Activated CD4-positive, alpha-beta T cell treated with anti-CD3 and anti-CD28 coated beads for 36 hours (primary cell): ENCODE data around the gene PDE6G. TPM values are rescaled to one million over a fixed set of nuclear protein-coding genes. Genes with fewer than 3 reads are reported as not detected.
A peak's percentile ranks its signal among the peaks of the same experiment; 100 is the strongest.

Experiments used
- ATAC-seq: fragments of 200-7000 bp; cut with Tn5 transposase; one replicate; pipeline ENCODE4 v1.10.0; 2021; ENCODE audit warnings: mild to moderate bottlenecking, moderate library complexity
- CTCF ChIA-PET: fragments of 350-600 bp; sonication (Branson Sonifier 250); formaldehyde crosslinking; loops from one replicate; lab custom pipeline; 2021; ENCODE audit warnings: antibody characterized with exemption; lab: Charles Lee
- POLR2A ChIA-PET: fragments of 350-600 bp; sonication (Branson Sonifier 250); formaldehyde crosslinking; loops from one replicate; lab custom pipeline; 2021; ENCODE audit warnings: antibody characterized with exemption, inconsistent platforms; lab: Charles Lee
- DNase-seq: peaks from one replicate; pipeline ENCODE4 v3.0.0-alpha.2; 2020
- H3K27ac Mint-ChIP-seq: one replicate; pipeline ENCODE4 v1.8.0; 2021; ENCODE audit warnings: mixed read lengths
- H3K27me3 Mint-ChIP-seq: one replicate; pipeline ENCODE4 v1.8.0; 2021; ENCODE audit warnings: mixed read lengths
- H3K36me3 Mint-ChIP-seq: one replicate; pipeline ENCODE4 v1.8.0; 2021; ENCODE audit warnings: low read depth, mixed read lengths
- H3K4me1 Mint-ChIP-seq: one replicate; pipeline ENCODE4 v1.8.0; 2021; ENCODE audit warnings: mixed read lengths
- H3K4me3 Mint-ChIP-seq: one replicate; pipeline ENCODE4 v1.8.0; 2021; ENCODE audit warnings: mild to moderate bottlenecking, moderate library complexity, mixed read lengths
- H3K9me3 Mint-ChIP-seq: one replicate; pipeline ENCODE4 v1.8.0; 2021; ENCODE audit warnings: low read depth, mixed read lengths
- intact Hi-C, 2 experiments: fragments of 100-400 bp; cut with DNase I in 1 of 2; cut with micrococcal nuclease in 1 of 2; formaldehyde crosslinking; loops; one replicate each; pipeline versions ENCODE4 v1.14.2 to v1.15.1; 2022 to 2024; cut with DNase I, micrococcal nuclease
- total RNA-seq, 2 experiments: library from RNA; stranded (reverse); gene quantifications; one replicate each; pipeline ENCODE4 v1.2.3, GENCODE V29; 2021

The PDE6G gene
- 1 to 10 TPM; 1.4 to 2.5 TPM for total RNA-seq

DNA sequence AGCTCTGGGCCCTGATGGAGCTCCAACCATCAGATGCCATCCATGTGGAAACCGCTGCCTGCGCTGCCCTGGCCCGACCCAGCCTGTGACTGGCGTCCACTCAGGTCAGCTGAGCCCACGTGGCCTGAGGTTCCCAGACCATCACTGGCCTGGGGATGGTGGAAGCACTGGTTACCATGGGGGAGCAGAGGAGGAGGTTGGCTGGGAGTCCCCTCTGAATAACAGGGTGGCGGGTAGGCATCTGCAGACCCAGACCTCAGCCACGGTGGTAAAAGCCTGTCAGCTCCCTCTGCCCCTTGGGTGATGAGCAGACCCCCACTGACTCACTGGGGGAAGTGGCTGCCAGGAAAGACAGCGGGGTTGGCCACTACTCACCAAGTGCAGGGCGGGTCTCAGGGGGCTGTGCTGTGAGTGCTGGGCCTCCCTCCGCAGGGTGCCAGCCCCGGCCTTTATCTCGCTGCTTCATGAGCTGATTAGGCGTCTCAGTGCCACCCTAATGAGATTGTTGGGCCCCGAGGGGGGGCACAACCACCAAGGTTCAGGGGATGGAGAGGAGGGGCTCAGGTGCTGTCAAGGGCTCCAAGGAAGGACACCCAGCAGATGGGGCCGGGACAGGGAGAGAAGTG lies at the start of gene PDE6G:
Gene PDE6G, minus strand, starts transcription at position 425 of the 626 bp plus-strand sequence. CDS start 3,237 bp downstream, outside the sequence.
- intact Hi-C loops: no loop called here
- H3K4me3 Mint-ChIP-seq: no peak within 1 kb of the TSS
- no peak for DNase-seq
- peaks cover 9% of the 10 kb centered on the region for H3K27me3 Mint-ChIP-seq
- CTCF ChIA-PET: interaction anchor here (0.5 kb wide), 1 partner anchor 348 kb away, joined by 3 read pairs; no protein-coding TSS in a partner anchor
- no peak within 1 kb of the TSS for H3K27ac Mint-ChIP-seq
- no peak for ATAC-seq
- POLR2A ChIA-PET: no interaction called here
- H3K36me3 Mint-ChIP-seq: peaks cover 2% of the 10 kb centered on the region
- peaks cover 16% of the 10 kb centered on the region for H3K4me1 Mint-ChIP-seq
- H3K9me3 Mint-ChIP-seq: no peaks in the 10 kb centered on the region

DNA sequence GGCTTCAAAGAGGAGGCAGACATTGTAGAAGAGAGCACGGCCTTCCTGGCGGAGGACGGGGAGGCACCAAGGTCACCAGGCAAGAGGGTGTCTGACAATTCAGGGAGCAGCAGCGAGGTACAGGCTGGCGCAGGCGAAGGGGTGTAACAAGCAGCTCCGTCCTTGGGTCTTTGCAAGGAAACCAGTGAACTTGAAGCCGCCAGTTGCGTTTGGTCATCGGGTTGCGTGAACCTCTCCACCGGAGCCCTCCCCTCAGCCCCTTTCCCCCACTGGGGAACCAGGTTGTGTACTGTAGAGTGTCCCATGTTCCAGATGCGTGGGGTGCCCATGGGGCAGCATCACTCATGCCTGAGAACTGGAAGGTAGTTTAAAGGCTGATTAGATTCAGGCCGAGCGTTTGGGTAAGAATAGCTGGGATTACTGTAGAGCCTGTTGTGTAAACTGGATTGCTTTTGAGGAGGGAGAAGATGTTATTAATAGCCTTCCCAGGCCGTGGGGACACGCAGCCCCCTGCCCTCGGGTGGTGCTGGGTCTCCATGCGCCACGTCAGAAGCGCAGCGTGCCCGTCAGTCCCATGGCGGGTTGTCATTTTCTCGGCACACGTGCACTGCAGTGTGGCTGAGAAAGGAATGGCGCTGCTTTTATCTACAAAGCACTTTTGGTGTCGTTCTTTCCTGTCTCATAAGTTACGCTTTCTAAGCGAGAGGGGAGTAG lies 49.3 kb upstream of the PDE6G start:
- Mint-ChIP-seq H3K27ac (peak overlapping the region; percentile 47), H3K9me3 (no peaks in the 10 kb centered on the region), H3K4me1 (peaks cover 32% of the 10 kb centered on the region), H3K36me3 (peaks cover 44% of the 10 kb centered on the region), H3K27me3 (no peaks in the 10 kb centered on the region), H3K4me3 (peak overlapping the region; percentile 15)
- POLR2A ChIA-PET: no interaction called here
- DNase-seq: no peak
- CTCF ChIA-PET: no interaction called here
- intact Hi-C loops: no loop called here
- ATAC-seq: no peak

DNA sequence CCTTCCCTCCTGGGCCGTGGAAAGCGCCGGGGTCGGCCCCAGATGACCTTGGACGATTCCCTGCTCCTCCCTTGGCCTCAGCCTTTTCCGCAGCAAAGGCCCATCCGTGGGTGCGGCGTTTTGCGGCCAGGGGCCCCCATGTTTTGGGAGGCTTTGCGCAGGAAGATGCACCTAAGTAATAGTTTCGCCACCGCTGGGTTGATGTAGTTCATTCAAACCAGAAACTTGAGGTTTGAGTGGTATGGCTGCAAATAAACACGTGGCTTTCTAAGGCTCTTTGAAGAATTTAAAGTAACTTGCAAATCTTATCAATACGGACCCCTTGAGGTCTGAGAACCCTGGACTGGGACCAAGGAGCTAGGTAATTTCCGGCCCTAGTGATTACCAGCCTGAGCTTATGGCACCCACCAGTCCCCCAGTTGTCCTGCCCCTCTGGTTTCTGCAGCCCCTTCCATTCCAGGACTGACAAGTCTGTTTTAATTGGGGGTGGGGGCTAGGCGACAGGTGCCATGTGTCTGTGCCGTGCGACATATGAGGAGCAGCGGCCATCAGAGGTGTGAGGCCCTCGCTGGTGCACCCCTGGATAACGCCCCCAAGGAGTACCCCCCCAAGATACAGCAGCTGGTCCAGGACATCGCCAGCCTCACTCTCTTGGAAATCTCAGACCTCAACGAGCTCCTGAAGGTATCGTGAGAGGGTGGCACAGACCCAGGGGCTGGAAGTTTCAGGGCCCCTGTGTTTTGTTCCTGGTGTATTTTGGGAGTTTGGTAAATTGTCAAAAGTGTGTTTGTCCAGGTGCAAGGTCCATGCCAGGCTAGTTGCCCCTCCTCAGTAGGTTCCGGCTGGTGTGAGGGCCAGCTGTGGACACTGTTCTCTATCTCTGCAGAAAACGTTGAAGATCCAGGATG lies 47.7 kb upstream of the PDE6G start:
- ATAC-seq: no peak
- H3K4me1 Mint-ChIP-seq: peaks cover 24% of the 10 kb centered on the region
- H3K27me3 Mint-ChIP-seq: no peaks in the 10 kb centered on the region
- CTCF ChIA-PET: interaction anchor here (0.6 to 1.2 kb wide), 2 partner anchors 20 to 596 kb away, joined by 4 to 5 read pairs; partner anchors contain the start of genes ARL16 and HGS
- POLR2A ChIA-PET: interaction anchor here (0.6 to 2.8 kb wide), 7 partner anchors 9 to 333 kb away, joined by 3 to 24 read pairs (median 4); partner anchors contain the start of genes ARL16, CCDC137, FAAP100 and HGS
- peak overlapping the region; percentile 86 for H3K4me3 Mint-ChIP-seq
- DNase-seq: peak; percentile 46
- no peaks in the 10 kb centered on the region for H3K9me3 Mint-ChIP-seq
- H3K36me3 Mint-ChIP-seq: peaks cover 46% of the 10 kb centered on the region
- H3K27ac Mint-ChIP-seq: peak overlapping the region; percentile 74
- intact Hi-C loops: loop anchor here (1.0 to 5.0 kb wide), 12 partner anchors 7 to 333 kb away; partner anchors contain the start of genes CCDC137 (in 2 of the 2), OXLD1 (in 2 of the 2), ALYREF (in 1 of the 2) and ANAPC11 (in 1 of the 2)

DNA sequence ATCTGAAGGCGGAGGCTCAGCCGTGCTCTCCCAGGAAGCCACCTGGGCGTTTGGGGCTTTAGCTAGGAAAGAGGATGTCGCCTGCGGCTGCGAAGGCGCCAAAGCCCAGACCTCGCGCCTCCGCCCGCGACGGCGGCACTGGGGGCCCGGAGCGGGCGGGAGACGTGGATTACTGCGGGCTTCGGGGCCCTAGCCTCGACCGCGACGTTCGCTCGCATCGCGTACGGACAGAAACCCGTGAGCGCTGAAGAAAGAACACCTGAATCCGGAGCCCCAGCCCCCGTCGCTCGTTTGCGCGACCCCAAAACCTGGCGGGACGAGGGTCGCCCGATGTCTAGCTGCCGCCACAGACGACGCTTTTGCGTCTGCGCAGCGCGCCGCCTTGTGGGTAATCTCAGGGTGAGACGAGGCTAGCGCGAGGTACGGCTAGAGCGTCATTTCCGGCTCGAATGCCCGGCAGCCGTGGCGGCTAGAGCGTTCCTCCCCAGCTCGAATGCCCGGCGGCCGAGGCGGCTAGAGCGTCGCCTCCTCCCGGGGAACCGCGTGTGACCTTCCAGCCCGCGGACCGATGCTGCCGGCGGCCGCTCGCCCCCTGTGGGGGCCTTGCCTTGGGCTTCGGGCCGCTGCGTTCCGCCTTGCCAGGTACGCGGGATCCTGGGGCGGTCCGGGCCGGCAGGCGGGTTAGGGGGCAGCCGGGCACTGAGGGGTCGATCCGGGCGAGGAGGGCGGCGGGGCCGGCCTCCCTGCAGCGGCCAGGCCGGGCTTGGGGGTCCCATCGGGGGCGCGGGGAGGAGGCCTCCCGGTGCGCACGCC lies 46.8 kb upstream of the PDE6G start, which contains the start of gene MRPL12:
Gene MRPL12, plus strand, starts transcription at position 434 of the 813 bp plus-strand sequence. Its CDS starts 135 bp downstream, at position 569.
- Mint-ChIP-seq H3K36me3 (peaks cover 52% of the 10 kb centered on the region), H3K4me1 (peaks cover 24% of the 10 kb centered on the region), H3K27me3 (no peaks in the 10 kb centered on the region), H3K4me3 (peak within 1 kb of the TSS; percentile 86), H3K9me3 (no peaks in the 10 kb centered on the region), H3K27ac (peak within 1 kb of the TSS; percentile 97)
- peak; percentile 95 for DNase-seq
- CTCF ChIA-PET: interaction anchor here (0.6 to 1.2 kb wide), 2 partner anchors 20 to 597 kb away, joined by 4 to 5 read pairs; partner anchors contain the start of genes ARL16 and HGS
- peak; percentile 89 for ATAC-seq
- POLR2A ChIA-PET: interaction anchor here (0.6 to 2.8 kb wide), 8 partner anchors 9 to 159 kb away, joined by 3 to 24 read pairs (median 4); partner anchors contain the start of genes ARL16, CCDC137, FAAP100 and HGS
- intact Hi-C loops: loop anchor here (1.0 to 5.0 kb wide), 12 partner anchors 8 to 334 kb away; partner anchors contain the start of genes CCDC137 (in 2 of the 2), OXLD1 (in 2 of the 2), ALYREF (in 1 of the 2) and ANAPC11 (in 1 of the 2)

DNA sequence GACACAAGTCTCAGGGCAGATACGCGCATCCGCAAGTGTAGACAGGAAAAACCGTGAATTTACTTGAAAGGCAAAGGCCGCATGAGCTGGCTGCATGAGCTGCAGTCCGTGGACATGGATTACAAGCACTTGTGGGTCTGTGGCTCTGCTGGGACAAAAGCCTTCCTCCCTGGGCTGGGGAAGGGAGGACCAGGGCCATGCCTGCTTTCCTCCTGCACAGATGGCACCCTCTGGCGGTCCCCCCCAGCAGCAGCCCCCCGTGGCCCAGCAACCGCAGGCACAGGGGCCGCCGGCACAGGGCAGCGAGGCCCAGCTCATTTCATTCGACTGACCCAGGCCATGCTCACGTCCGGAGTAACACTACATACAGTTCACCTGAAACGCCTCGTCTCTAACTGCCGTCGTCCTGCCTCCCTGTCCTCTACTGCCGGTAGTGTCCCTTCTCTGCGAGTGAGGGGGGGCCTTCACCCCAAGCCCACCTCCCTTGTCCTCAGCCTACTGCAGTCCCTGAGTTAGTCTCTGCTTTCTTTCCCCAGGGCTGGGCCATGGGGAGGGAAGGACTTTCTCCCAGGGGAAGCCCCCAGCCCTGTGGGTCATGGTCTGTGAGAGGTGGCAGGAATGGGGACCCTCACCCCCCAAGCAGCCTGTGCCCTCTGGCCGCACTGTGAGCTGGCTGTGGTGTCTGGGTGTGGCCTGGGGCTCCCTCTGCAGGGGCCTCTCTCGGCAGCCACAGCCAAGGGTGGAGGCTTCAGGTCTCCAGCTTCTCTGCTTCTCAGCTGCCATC lies 45.1 kb upstream of the PDE6G start:
- H3K4me3 Mint-ChIP-seq: peak overlapping the region; percentile 86
- H3K4me1 Mint-ChIP-seq: peaks cover 24% of the 10 kb centered on the region
- intact Hi-C loops: loop anchor here (2.0 to 5.0 kb wide), 3 partner anchors 34 to 189 kb away; partner anchors contain the start of genes ALYREF (in 1 of the 2), ANAPC11 (in 1 of the 2), CCDC137 (in 1 of the 2) and NPLOC4 (in 1 of the 2)
- H3K27ac Mint-ChIP-seq: peak overlapping the region; percentile 97
- H3K9me3 Mint-ChIP-seq: no peaks in the 10 kb centered on the region
- H3K36me3 Mint-ChIP-seq: peaks cover 53% of the 10 kb centered on the region
- ChIA-PET CTCF (no interaction called here), POLR2A (interaction anchor here (1.4 to 2.8 kb wide), 3 partner anchors 11 to 36 kb away, joined by 6 to 24 read pairs (median 10); partner anchors contain the start of genes ARL16, HGS and SLC25A10)
- no peaks in the 10 kb centered on the region for H3K27me3 Mint-ChIP-seq
- peak; percentile 48 for DNase-seq
- ATAC-seq: peak; percentile 30

DNA sequence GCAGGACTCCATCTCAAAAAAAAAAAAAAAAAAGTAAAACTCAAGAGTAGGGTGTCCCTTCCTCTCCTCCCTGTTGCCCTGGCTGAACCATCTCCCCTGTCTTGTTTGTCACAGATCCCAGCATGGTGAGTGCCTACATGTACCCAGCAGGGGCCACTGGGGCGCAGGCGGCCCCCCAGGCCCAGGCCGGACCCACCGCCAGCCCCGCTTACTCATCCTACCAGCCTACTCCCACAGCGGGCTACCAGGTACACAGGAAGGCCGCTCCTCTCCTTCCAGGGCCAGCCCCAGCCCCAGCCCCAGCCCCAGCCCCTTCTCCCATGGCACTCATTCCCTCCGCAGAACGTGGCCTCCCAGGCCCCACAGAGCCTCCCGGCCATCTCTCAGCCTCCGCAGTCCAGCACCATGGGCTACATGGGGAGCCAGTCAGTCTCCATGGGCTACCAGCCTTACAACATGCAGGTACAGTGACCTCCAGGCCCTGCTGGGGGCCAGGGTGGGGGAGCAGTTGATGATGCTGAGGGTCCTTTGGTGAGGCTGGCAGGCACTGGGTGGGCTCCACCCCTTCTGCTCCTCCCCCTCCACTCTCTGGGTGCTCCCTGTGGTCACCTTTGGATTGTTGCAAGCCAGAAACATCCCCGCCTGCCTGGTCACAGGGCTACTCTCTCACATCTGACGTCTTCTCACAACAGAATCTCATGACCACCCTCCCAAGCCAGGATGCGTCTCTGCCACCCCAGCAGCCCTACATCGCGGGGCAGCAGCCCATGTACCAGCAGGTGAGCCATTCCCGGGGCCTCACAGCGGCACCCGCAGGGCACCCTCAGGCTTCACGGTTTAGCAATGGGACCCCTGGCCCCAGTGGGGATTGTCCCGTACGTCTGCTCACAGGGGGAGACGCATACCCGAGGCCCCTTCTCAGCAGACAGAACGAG lies 44.3 kb upstream of the PDE6G start:
- DNase-seq: no peak
- H3K27ac Mint-ChIP-seq: peak overlapping the region; percentile 29
- CTCF ChIA-PET: interaction anchor here (0.6 kb wide), 1 partner anchor 1145 kb away, joined by 4 read pairs; no protein-coding TSS in a partner anchor
- peak overlapping the region; percentile 86 for H3K4me3 Mint-ChIP-seq
- POLR2A ChIA-PET: interaction anchor here (0.7 to 2.8 kb wide), 2 partner anchors 17 to 79 kb away, joined by 4 to 24 read pairs; partner anchors contain the start of genes ARL16 and HGS
- H3K27me3 Mint-ChIP-seq: no peaks in the 10 kb centered on the region
- no peaks in the 10 kb centered on the region for H3K9me3 Mint-ChIP-seq
- no peak for ATAC-seq
- H3K36me3 Mint-ChIP-seq: peaks cover 46% of the 10 kb centered on the region
- H3K4me1 Mint-ChIP-seq: peaks cover 20% of the 10 kb centered on the region
- intact Hi-C loops: loop anchor here in 1 of 2 experiments (5.0 kb wide), 1 partner anchor 33 kb away; the partner anchor contains the start of genes CCDC137 and OXLD1

DNA sequence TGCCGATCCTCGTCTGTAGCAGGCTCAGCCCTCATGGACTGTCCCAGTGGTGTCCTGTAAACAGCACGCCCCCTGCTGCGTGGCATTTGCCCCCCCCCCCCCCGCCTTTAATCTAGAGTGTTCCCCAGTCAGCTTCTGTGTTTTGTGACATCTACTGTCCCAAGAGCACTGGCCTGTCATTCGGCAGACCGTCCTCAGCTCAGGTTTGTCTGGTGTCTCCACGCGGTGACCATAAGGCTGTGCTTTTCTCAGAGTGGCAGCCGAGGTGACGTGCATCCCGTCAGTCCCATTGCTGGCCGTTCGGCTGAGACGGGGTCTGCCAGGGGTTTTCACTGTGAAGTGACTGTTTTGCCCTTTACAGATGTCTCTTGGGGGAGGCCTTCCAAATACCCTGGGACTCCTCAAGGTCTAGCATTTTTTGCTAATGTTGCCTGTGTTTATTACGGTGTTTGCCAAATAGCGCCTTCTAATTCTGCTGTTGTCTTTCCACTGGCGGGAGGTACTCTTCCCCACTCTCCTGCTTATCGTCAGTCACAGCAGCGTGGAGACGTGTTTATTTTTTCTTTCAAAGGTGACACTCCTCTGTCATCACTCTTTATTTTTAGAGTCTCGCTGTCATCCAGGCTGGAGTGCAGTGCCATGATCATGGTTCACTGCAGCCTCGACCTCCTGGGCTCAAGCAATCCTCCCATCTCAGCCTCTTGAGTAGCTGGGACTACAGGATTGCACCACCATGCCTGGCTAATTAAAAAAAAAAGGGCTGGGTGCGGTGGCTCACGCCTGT lies 41.1 kb upstream of the PDE6G start:
- peaks cover 31% of the 10 kb centered on the region for H3K36me3 Mint-ChIP-seq
- no peak for DNase-seq
- no peak for ATAC-seq
- intact Hi-C loops: no loop called here
- H3K9me3 Mint-ChIP-seq: no peaks in the 10 kb centered on the region
- POLR2A ChIA-PET: no interaction called here
- H3K4me3 Mint-ChIP-seq: no peak overlapping the region
- no peaks in the 10 kb centered on the region for H3K27me3 Mint-ChIP-seq
- CTCF ChIA-PET: interaction anchor here (0.5 kb wide), 1 partner anchor 18 kb away, joined by 4 read pairs; no protein-coding TSS in a partner anchor
- no peak overlapping the region for H3K27ac Mint-ChIP-seq
- H3K4me1 Mint-ChIP-seq: peaks cover 13% of the 10 kb centered on the region
